HG03354 (cell line): ENCODE data around the gene ITGB5.

Source experiments
- ATAC-seq: cut with Tn5 transposase; IDR thresholded peaks from one replicate; pipeline ENCODE4 v1.9.1; 2021; ENCODE audit warnings: mild to moderate bottlenecking; ENCODE audit not compliant: unreplicated experiment, poor library complexity, severe bottlenecking

The ITGB5 gene

GRCh38 chr3:124903896-124904834 is 17.0 kb upstream of the ITGB5 start:
- ATAC-seq = no peak

- ATAC-seq = no peak
Observed at GRCh38 chr3:124896824-124897526, 9.8 kb upstream of the ITGB5 start.

- no peak for ATAC-seq
Observed at GRCh38 chr3:124895756-124896155, 8.6 kb upstream of the ITGB5 start.

- ATAC-seq = no peak
Observed at GRCh38 chr3:124893526-124893925, 6.4 kb upstream of the ITGB5 start.

GRCh38 chr3:124890573-124891190 is 3.5 kb upstream of the ITGB5 start:
- no peak for ATAC-seq

GRCh38 chr3:124888482-124889441 is 1.6 kb upstream of the ITGB5 start:
- ATAC-seq = no peak

GRCh38 chr3:124887932-124888298 is 750 bp upstream of the ITGB5 start:
- ATAC-seq = no peak

GRCh38 chr3:124886168-124887056 is 753 bp downstream of the ITGB5 start:
- ATAC-seq = peak; percentile 43

- no peak for ATAC-seq
Observed at GRCh38 chr3:124885466-124886167, 1.5 kb downstream of the ITGB5 start.

- no peak for ATAC-seq
Observed at GRCh38 chr3:124884474-124885101, 2.6 kb downstream of the ITGB5 start.

GRCh38 chr3:124883766-124884473 is 3.2 kb downstream of the ITGB5 start:
- no peak for ATAC-seq

- ATAC-seq = no peak
Observed at GRCh38 chr3:124882816-124883747, 4.1 kb downstream of the ITGB5 start.

- no peak for ATAC-seq
Observed at GRCh38 chr3:124881976-124882697, 5.0 kb downstream of the ITGB5 start.

GRCh38 chr3:124879337-124879680 is 7.9 kb downstream of the ITGB5 start:
- no peak for ATAC-seq

- peak; percentile 68 for ATAC-seq
Observed at GRCh38 chr3:124878561-124879336, 8.4 kb downstream of the ITGB5 start.
